Activated CD8-positive, alpha-beta memory T cell treated with anti-CD3 and anti-CD28 coated beads for 48 hours (primary cell): ENCODE results near the gene CA12.

ENCODE experiments used
- DNase-seq, 3 experiments: peaks; one replicate each; pipeline ENCODE4 v3.0.0-alpha.2; 2020; ENCODE audit warnings: low read depth in 2 of 3, low spot score in 2 of 3

Gene CA12

DNA sequence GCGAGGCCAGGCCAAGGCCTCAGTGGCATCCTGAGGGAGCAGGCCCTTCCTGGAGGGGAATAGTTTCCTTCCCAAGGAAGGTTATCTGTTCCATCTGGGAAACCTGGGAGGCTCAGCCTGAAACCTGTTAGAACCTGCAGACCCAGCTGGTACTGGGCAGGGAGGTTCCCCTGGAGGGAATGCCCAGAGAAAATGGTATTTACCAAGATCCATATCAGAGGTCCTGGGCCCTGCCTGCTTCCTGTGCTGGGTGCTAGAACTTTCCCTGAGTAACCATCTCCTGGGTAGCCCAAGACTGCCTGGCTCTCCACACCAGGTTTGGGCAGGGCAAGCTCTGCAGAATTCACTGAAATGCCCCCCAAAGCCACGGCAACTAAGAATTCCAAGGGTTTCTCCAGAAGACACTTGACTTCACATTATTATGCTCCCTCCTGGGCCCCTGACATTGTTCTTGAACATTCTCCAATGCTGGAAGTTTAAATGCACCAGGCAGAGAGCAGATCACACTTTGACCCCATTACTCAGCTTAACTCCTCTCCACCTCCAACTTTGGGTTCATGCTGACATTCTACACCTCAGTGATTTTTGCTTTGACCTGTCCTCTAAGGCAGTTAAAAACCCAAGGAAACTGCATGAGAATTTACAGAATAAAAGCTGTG is 2.0 kb downstream of the CA12 start:
- DNase-seq = no peak

GRCh38 chr15:63378946-63379345 is 2.7 kb downstream of the CA12 start:
- DNase-seq = no peak

DNA sequence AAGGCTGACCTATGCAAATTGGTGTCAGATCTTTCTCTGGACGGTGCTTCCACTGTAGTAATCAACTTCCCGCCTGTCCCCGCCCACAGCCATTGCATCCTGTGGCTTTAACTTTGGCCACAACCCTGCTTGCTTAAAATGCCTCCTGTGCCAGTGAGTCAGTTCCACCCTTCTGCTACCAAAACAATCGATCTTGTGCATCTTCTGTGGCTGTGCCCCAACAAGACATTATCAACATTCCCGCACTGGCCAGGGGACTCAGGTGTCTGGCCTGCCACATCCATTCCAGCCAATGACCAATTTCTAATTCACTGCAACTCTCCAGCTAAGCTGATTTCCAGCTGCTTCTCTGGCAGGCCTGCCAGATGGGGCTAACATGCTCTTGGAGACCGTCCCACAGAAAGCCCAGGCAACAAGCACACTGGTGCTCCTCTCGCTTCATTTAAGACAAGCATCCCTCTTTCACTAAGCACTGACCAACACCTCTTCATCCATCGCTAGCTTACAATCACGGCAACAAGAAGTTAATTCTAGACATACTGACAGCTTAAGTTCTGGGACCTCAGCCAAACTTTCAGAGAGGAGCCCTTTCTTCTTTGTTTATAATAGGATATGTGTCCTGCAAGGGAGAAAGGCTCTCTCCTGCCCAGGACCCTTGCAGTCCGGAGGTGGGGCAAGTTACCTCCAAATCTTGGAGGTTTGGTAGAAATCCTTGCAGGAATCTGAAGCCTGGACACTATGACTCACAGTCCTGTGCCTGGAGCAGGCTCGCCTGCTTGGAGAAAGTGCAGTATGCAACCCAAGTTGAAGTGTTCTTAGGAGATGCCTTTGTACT is 6.7 kb downstream of the CA12 start:
- DNase-seq = no peak

GRCh38 chr15:63373866-63374548 is 7.6 kb downstream of the CA12 start:
- no peak for DNase-seq

DNA sequence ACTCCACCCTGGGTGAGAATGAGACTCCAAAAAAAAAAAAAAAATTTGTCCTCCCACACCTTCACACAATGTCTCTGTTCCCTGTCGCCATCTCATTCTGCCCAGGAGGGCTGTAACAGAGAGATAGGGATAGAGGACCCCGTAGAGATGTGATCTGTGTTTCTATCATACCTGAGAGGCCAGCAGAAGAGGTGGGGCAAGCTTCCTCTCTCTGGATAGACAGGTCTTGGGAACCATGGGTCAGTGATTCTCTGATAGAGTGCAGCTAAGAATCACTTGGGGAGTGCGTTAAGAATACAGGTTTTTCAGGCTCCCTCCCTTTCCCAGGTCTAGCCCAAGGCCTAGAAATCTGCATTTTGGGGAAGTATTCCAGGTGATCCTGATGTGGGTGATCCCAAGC is 8.3 kb downstream of the CA12 start:
- no peak for DNase-seq

DNA sequence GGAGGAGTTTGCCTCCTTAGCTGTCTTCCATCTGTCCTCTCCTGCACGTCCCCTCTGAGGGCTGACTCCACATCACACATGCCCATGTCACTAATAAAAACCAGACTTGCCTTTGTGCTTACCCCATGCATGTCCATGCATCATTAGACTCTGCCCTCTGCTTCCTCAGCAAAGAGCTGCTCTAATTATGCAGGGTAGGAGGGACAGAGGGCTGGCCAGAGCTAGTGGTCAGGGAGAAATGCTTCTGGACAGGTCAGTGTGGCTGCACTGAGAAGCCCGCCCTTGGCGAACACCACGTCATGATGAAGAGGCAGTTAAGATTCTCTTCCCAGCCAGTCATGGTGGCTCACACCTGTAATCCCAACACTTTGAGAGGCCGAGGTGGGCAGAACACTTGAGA is 8.9 kb downstream of the CA12 start:
- DNase-seq = no peak

DNA sequence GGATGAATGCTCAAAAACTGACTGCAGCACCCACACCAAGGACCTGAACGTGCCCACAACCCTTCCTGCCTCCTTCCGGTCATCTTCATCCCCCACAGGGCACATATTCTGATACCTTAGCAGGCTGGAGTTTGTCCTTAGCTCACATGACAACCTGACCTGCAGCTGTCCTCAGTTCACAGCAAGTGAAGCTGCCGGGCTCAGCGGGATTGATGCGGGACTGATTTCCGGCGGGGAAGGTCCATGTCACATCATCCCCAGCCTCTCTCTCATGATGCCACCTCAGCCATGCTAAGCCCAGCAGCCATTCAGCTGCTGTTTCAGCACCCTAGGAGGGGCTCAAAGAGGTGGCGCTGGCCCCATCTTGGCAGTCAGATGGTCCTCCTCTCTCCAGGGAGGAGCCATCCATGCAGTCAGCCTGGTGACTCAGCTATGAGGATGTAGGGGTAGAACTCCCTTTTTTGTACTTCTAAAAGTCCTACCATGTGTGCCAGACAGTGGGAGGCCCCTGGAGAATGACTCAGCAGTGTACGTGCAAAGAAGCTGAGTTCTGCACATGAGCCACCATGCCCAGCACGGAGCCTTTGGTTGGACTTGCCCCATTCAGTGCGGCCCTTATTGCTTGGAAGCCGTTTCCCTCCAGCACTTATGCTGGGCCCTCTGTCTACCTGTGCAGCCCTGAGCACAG is 9.5 kb downstream of the CA12 start:
- DNase-seq = no peak

- DNase-seq = no peak
These were observed 10.2 kb downstream of the CA12 start for GRCh38 chr15:63371297-63371918.

- no peak for DNase-seq
These were observed 10.9 kb downstream of the CA12 start for GRCh38 chr15:63370764-63371163.

- no peak for DNase-seq
These were observed 11.9 kb downstream of the CA12 start for GRCh38 chr15:63369781-63370180.

- no peak for DNase-seq
These were observed 12.3 kb downstream of the CA12 start for GRCh38 chr15:63369296-63369695.

GRCh38 chr15:63368503-63368902 is 13.1 kb downstream of the CA12 start:
- no peak for DNase-seq

DNA sequence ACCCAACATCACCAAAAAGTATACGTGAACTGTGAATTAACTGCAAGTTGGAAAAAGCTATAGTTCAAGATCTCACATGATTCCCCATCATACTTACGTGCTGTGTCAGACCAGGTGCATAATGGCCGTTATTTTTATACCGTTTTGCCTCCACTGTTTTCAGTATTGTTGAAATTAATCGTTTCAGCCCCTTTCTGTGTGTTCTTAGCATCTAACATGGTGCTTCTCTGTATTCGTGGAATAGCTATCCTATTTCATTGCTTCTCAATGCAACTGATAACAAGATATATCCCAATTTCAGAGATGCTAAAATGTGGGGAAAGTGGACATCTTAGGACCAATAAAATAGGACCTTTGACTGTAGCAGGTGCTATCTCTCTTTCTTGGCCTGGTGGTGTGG is 13.7 kb downstream of the CA12 start:
- no peak for DNase-seq

DNA sequence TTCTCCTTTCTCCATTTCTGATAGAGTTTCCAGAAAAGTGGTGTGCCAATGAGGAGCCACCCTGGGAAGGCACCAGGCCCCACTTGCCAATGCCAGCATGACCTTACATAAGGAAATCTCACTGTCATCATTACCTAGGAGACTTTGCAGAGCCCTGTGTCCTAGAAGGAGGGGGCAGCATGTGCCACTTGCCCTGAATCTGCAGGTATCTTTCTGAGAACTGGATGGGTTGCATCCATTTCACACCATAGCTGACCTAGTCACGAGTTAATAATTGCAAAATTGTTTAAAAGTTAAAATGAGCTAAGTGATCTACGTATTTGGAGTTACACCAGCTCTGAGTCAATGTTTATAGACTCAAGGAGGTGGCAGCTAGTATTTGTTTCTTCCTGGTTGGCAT is 14.3 kb downstream of the CA12 start:
- no peak for DNase-seq

DNA sequence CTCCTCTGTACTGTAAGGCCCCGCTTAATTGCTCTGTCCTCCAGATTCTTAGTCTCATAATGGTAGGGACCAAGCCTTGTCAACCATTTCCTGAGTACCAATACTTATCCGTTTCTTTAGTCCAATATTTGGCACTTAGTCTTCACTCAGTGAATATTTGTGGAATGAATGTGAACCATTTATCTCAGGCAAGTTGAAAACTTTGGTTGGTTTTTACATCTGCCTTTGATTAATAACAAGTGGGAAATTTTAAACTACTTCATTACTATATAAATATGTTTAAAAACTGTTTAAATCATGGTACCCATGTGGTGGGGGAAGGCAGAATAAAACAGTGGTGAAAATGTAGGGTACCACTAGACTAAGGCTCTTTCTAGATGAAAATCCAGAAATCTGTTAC is 15.2 kb downstream of the CA12 start:
- DNase-seq = no peak

GRCh38 chr15:63365273-63365680 is 16.4 kb downstream of the CA12 start:
- no peak for DNase-seq

- no peak for DNase-seq
These were observed 17.0 kb downstream of the CA12 start for GRCh38 chr15:63364399-63365272.

DNA sequence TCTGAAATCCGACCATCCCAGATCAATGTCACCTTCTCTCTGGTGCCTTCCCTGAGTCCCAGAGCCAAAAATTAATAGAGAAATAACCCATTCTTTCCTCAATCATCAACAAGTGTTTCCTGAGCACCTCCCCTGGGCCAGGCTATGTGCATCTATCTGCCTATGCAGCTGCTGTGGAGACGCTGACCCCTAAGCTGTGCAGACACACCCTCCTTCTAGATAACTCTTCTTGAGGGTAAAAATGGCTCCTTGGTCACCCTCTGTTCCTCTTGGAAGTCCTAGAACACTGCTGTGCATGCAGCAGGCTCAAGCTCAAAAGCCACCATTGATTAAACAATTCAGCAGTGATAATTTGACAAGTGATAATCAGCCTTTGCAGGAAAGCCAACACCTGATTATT is 18.4 kb downstream of the CA12 start:
- no peak for DNase-seq

GRCh38 chr15:63362885-63363284 is 18.8 kb downstream of the CA12 start:
- no peak for DNase-seq

DNA sequence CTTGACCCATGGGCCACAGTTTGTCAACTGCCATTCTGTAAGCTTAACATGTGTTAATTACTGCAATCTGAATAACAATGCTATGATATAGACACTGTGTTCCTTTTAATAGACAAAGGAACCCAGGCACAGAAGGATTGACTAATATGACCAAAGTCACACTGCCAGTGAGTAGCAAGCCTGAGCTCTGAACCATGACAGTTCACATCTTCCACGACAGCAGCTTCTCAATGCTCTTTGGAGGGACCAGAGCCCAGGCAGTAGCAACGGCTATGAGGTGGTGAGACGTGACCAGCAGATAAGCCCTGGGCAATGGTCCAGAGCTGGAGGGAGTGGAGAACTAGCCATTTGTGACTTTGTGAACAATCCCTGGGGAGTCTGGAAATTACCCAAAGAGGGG is 19.4 kb downstream of the CA12 start:
- DNase-seq = no peak
